DMS79 treated with DMSO at 0.1 percent for 48 hours (cell line): ENCODE results near the gene SYNPR.

Source experiments
- DNase-seq: peaks from one replicate; lab custom pipeline; 2025; lab: John Stamatoyannopoulos, UW

Gene SYNPR

GRCh38 chr3:63385629-63386028 lies 107.5 kb downstream of the SYNPR start:
- no peak for DNase-seq

- no peak for DNase-seq
Measured at GRCh38 chr3:63386568-63386967, 108.5 kb downstream of the SYNPR start.

- DNase-seq, result no peak
Measured at GRCh38 chr3:63387568-63387967, 109.5 kb downstream of the SYNPR start.

- no peak for DNase-seq
Measured at GRCh38 chr3:63390710-63391230, 112.7 kb downstream of the SYNPR start.

GRCh38 chr3:63395960-63396359 lies 117.9 kb downstream of the SYNPR start:
- DNase-seq, result no peak

GRCh38 chr3:63400246-63400860 lies 122.2 kb downstream of the SYNPR start:
- DNase-seq, result no peak

GRCh38 chr3:63405882-63406281 lies 127.8 kb downstream of the SYNPR start:
- no peak for DNase-seq

- DNase-seq, result no peak
Measured at GRCh38 chr3:63413523-63413922, 135.4 kb downstream of the SYNPR start.

GRCh38 chr3:63414607-63415006 lies 136.5 kb downstream of the SYNPR start:
- DNase-seq, result no peak

GRCh38 chr3:63429905-63430304 lies 151.8 kb downstream of the SYNPR start:
- no peak for DNase-seq

- no peak for DNase-seq
Measured at GRCh38 chr3:63430875-63431274, 152.8 kb downstream of the SYNPR start.

- DNase-seq, result no peak
Measured at GRCh38 chr3:63437858-63438257, 159.8 kb downstream of the SYNPR start.

- DNase-seq, result no peak
Measured at GRCh38 chr3:63438826-63439371, 160.8 kb downstream of the SYNPR start.

GRCh38 chr3:63441262-63441661 lies 163.2 kb downstream of the SYNPR start:
- DNase-seq, result no peak

- no peak for DNase-seq
Measured at GRCh38 chr3:63442918-63443317, 164.8 kb downstream of the SYNPR start.

- DNase-seq, result no peak
Measured at GRCh38 chr3:63450023-63450422, 171.9 kb downstream of the SYNPR start.

- no peak for DNase-seq
Measured at GRCh38 chr3:63450634-63451363, 172.7 kb downstream of the SYNPR start.

- no peak for DNase-seq
Measured at GRCh38 chr3:63456901-63457300, 178.8 kb downstream of the SYNPR start.

- no peak for DNase-seq
Measured at GRCh38 chr3:63458405-63458804, 180.3 kb downstream of the SYNPR start.

GRCh38 chr3:63462732-63463131 lies 184.6 kb downstream of the SYNPR start:
- no peak for DNase-seq

GRCh38 chr3:63467392-63467791 lies 189.3 kb downstream of the SYNPR start:
- DNase-seq, result no peak

GRCh38 chr3:63470745-63471144 lies 192.6 kb downstream of the SYNPR start:
- no peak for DNase-seq

GRCh38 chr3:63471781-63472180 lies 193.7 kb downstream of the SYNPR start:
- no peak for DNase-seq
